Stimulated activated CD4-positive, alpha-beta T cell treated with anti-CD3 and anti-CD28 coated beads, TNF-alpha, amount 100 ng/mL, for 1 hour (primary cell): ENCODE measurements around the gene ITIH1.

Experiments used
- DNase-seq, 3 donors: peaks; one replicate each; pipeline ENCODE4 v3.0.0-alpha.2; 2020; ENCODE audit warnings: low read depth in 3 of 3, low spot score in 1 of 3

Gene ITIH1

GRCh38 chr3:52790337-52790736 lies 12.9 kb downstream of the ITIH1 start:
- no peak for DNase-seq

GRCh38 chr3:52790741-52791140 lies 13.3 kb downstream of the ITIH1 start:
- no peak for DNase-seq

DNA sequence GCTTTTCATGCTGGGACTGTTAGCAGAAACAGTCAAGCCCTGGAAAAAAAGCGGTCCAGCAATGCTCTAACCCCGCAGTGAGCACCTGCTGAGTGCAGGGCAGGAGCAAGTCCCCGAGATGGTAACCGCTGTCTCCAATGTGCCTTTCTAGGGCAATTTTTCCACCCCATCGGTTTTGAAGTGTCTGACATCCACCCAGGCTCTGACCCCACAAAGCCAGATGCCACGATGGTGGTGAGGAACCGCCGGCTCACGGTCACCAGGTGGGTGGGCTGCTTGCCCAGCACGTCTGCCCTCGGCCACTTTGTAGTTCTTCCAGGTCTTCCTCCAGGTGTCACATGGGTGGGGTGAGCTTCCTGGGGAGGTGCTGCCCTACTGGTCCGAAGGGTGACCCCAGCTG lies 14.0 kb downstream of the ITIH1 start:
- no peak for DNase-seq

GRCh38 chr3:52791928-52792327 lies 14.5 kb downstream of the ITIH1 start:
- DNase-seq, result no peak

GRCh38 chr3:52792413-52792812 lies 15.0 kb downstream of the ITIH1 start:
- DNase-seq, result no peak

DNA sequence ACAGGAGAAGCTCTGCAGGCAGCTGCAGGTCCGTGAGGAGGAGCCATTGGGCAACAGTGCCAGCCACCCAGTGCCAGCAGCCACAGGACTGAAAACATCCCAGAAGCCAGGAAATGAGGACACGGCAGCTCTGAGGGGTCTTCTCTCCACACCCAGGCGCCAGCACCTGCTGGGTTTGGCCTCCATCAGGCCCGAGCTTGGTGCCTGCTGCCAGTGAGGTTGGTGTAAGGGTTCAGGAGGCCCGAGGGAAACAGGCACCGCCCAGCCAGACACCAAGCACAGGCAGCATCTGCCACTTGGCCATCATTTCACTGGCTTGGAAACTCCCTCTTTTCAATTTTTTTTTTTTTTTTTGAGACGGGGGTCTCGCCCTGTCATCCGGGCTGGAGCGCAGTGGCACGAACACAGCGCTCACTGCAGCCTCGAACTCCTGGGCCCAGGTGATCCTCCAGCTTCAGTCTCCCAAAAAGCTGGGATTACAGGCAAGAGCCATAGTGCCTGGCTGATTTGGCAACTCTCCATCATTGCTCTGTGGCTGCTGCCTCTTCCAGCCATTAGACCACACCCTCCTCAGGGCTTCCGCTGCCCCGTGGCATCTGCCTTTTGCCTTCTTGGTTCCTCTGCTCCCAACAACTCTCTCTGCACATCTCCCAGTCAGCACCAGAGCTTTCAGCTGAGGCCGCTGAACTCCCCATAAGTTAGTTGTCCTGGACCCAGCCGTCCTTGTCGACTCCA lies 15.7 kb downstream of the ITIH1 start:
- no peak for DNase-seq

DNA sequence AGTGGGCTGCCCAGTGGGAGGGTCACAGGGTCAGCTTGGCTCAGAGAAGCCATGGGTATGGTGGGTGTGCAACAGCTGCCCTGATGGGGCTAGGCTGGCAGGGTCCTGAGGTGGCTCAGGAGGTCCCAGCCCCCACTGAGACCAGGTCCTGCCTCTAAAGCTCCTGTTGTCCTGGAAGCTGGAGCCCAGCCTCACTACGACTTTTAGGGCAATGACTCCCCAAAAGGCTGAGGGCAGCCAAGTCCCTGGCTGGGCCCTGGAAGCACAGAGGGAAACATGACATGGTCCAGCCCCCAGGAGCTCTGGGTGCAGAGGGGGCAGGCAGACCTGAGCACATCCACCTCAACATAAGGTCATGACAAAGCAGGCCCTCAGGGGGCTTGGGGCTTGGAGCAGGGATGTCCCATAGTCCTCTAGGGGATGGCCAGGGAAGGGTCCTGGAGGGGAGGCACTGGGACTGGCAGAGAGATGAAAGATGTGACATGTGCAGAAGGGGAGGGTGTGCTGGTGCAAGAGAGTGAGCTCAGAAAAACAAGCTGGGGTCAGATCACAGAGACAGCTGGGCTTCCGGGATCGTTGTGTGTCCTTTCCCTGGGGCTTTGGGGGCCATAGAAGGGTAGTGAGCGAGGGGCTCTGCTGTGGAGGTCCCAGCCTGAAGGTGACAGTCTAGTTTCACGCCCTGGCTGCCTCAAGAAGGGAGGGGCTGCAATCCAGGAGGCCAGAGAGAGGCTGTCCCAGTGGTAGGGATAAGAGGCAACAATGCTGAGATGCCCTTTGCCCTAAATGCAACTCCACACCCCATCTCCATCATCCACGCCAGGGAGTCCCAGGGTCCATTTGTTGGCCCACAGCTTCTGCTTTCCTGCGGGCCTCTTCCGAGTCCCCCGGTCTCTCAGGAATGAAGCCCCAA lies 16.6 kb downstream of the ITIH1 start:
- DNase-seq, result no peak

DNA sequence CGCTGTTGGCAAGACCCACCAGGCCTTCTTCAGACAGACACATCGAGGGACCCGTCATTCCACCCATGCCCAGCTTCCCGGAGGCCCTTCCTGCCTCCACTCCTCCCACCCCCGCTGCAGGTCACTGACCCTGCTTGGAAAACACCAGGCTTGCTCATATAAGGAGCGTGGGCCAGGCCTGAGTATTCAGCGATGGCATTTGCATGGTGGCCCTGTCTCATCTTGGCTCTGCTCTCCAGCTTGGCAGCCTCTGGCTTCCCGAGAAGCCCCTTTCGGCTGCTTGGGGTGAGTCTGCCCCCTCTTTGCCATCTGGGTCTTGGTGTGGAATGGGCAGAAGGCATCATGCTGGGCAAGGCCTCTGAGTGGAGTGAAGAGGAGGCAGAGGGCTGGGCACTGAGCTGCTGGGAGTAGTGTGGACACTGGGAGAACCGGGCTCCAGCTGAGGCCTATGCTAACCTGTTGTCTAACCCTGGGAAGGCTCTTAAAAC lies 17.3 kb downstream of the ITIH1 start, which contains the start of gene ITIH3:
Gene ITIH3, plus strand, starts transcription at position 185 of the 488 bp plus-strand sequence. Its CDS starts 8 bp downstream, at position 193.
- no peak for DNase-seq

DNA sequence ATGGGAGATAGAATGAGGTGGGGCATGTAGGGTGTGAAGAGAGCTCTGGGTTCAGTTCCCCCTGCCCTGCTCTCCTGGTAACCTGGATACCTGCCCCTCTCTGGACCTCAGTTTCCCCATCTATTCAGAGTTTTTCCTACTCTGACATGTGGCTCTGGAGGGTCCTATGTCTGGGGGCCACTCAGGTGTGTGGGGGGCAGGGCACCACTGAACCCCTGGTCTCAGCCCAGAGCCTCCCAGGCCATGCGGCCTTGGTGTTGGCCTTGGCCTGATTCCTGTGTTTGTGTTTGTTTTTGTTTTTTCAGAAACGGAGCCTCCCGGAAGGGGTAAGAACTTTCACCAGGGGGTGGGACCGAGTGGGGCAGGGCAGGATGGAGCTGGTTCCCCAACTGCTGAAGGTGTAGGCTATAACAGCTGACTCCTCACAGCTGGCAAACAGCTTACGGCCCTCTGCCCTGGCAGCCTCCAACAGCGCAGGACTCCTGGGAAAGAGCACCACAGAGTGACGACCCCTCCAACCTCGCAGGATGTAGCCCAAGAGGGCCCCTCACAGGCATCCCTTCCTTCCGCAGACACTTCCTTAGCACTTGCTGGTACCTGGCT lies 18.0 kb downstream of the ITIH1 start:
- DNase-seq, result no peak

- DNase-seq, result no peak
Measured at GRCh38 chr3:52796411-52796810, 19.0 kb downstream of the ITIH1 start.

- no peak for DNase-seq
Measured at GRCh38 chr3:52798376-52798977, 21.1 kb downstream of the ITIH1 start.

DNA sequence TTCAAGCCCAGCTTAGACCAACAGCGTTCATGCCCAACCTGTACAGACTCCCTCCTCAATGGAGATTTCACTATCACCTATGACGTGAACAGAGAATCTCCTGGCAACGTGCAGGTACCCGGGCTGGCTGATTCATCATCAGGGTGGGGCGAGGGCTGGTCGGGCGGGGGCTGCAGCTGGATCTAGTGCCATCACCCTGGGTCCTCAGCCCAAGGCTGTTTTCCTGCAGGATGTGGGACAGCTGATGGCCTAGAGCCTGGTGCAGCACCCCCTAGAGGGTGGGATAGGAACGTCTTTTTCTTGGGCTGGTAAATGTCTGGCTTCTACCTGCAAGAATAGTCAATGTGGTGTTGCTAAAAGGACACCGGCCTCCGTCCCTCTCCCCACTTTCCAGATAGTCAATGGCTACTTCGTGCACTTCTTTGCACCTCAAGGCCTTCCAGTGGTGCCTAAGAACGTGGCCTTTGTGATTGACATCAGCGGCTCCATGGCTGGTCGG lies 21.6 kb downstream of the ITIH1 start:
- DNase-seq, result no peak

DNA sequence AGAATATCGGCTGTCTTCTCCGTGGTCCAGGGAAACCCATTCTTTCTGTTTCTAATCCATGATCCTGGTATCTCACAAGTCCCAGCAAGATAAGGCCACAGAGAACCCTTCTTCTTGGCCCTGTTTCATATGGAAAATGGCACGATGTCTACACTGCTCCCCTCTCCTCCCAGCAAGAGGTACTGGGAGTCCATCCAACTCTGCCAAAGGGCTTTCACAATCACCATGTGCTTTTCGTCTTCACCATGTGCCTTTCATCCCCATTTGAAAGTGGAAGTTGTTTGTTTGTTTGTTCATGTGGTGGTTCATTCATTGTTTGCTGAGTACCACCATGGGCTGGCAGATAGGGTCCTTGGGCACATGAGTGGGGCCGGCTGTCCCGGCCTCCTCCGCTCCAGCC lies 22.7 kb downstream of the ITIH1 start:
- DNase-seq, result no peak

GRCh38 chr3:52801839-52802238 lies 24.4 kb downstream of the ITIH1 start:
- DNase-seq, result no peak

DNA sequence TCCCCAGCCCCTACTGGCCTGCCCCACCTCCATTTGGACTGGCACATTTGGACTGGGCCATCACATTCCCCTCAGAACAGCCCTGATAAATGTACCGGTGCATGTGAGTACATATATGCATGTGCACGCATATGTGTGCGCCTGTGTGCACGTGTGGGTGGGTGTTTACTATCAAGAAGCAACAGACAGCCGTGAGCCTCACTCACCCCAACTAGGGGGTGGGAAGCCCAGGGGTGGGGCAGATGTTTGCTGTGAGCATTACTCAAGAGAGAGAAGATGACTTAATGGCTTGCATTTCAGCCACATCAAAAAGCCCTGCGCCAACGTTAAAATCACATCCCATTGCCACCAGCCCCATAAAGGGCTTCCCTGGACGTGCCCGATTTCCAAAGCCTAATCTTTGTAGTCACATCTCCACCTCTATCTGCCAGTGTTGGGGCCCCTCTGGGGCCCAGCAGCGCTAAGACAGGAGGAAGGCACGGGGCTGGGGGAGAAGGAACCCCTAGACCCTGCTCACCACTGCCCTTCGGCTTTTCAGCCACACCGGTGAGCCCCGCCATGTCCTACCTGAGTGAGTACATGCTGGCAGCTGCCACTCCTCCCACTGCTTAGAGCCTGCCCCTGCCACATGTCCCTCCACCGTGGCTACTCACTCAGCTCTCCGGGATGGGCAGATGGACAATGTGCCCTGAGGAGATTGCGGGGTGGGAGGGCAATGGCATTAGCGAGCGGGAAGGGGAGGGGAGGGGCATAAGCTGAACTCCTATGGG lies 28.1 kb downstream of the ITIH1 start:
- DNase-seq, result no peak

- no peak for DNase-seq
Measured at GRCh38 chr3:52809149-52809548, 31.8 kb downstream of the ITIH1 start.

DNA sequence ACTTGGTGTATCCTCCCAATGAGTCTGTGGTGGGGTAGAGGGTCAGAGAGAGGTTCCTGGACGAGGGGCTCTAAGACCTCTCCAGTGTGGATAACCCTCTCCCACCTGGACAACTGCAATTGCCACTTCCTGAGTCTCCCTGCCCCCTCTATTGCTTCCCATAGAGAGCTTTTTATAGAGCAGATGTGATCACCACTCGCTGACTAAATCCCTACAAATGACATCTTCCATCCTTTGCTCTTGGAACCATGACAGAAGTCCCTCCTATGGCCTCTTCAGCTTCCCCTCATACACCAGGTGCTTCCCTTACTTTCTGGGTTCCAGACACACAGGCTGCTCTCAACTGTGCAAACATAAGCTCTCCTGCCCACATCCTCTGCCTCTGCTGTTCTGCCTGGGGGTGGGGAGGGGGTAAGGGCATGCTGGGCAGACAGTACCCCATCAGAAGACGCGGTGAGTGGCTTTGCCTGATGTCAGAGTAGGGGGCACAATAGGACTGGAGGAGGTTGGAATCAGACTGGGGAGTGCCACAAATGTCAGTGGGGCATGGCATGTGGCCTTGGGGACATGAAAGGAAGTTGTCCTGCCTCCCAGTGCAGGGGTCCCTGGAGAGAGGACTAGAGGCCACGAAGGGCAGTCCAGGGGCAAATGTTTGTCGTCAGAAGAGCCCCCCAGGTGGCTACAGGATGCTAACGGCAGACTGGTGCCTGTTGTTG lies 32.4 kb downstream of the ITIH1 start:
- no peak for DNase-seq

GRCh38 chr3:52810923-52811322 lies 33.5 kb downstream of the ITIH1 start:
- no peak for DNase-seq

- DNase-seq, result no peak
Measured at GRCh38 chr3:52811452-52812011, 34.1 kb downstream of the ITIH1 start.
